ENCODE data around the gene DAP3. TPM values are rescaled to one million over a fixed set of nuclear protein-coding genes. Genes with fewer than 3 reads are reported as not detected.
A peak's percentile ranks its signal among the peaks of the same experiment; 100 is the strongest.
"Not testable (repeated sequence)": the region's sequence is repeated elsewhere in the genome, so short reads cannot be mapped to it uniquely, and the experiment has no call there.

Gene DAP3
- total and polyA plus RNA-seq, 9 of the 15 experiments (the other 6 are each of a cell fraction or from before 2014, with no cell fraction given): 155 to 484 (median 298) TPM

GRCh38 chr1:155712636-155713035 lies 23.7 kb downstream of the DAP3 start:
- intact Hi-C loops (cut with micrococcal nuclease); H3K9me3 ChIP-seq (replicated peaks; ENCODE audit: control insufficient read depth, insufficient read depth, low read depth, low read length); H3K27ac ChIP-seq (ENCODE audit: extremely low read depth, low read depth, low read length); H4K20me1 ChIP-seq (replicated peaks; ENCODE audit: control insufficient read depth, insufficient read depth, low read length); H3K27me3 ChIP-seq (ENCODE audit: control insufficient read depth in 2 of 2, insufficient read depth in 2 of 2, low read length in 2 of 2); in situ Hi-C loops (cut with MboI); H3K9ac ChIP-seq (ENCODE audit: insufficient read depth in 1 of 2, low read depth in 2 of 2, low read length in 2 of 2); H3K4me1 ChIP-seq (replicated peaks in 1 of 2; ENCODE audit: control insufficient read depth in 2 of 2, insufficient read depth in 2 of 2, low read length in 2 of 2); BruUV-seq (replicated peaks); H3K4me3 ChIP-seq; H3K4me2 ChIP-seq (ENCODE audit: insufficient read depth, low read length); H3K9me1 ChIP-seq (ENCODE audit: control insufficient read depth, insufficient read depth, low read length); H2AFZ ChIP-seq (ENCODE audit: low read depth, low read length); TF ChIP-seq TEAD4 (CRISPR knock-in tag; IDR thresholded peaks at IDR 0.05; ENCODE audit: borderline replicate concordance): not testable (repeated sequence)
- ChIA-PET CTCF (ENCODE audit: low intra/inter-chr PET ratio) (interaction anchor here (0.6 to 1.3 kb wide), 2 partner anchors 352 to 462 kb away, joined by 4 to 6 read pairs; no protein-coding TSS in a partner anchor), POLR2A (interaction anchor here (0.6 kb wide), 1 partner anchor 969 kb away, joined by 3 read pairs; no protein-coding TSS in a partner anchor)
- ATAC-seq (peak; percentile 75), DNase-seq (ENCODE audit: extremely low read depth in 1 of 4, low spot score in 3 of 4) (peak in 1 of 4 experiments; percentile 16), FAIRE-seq (peak; percentile 79)
- H3K79me2 ChIP-seq (ENCODE audit: control insufficient read depth, insufficient read depth, low read length): peaks cover 63% of the 10 kb centered on the region
- 92% methylated on average over 3 of the region's 3 CpGs for WGBS (ENCODE audit: insufficient coverage, low coverage, missing lambda C conversion rate)
- TF ChIP-seq RCOR1 (IDR thresholded peaks at IDR 0.05; ENCODE audit: borderline replicate concordance in 1 of 2, low read depth in 2 of 2, low read length in 2 of 2) (peak in 1 of 2 experiments; percentile 52; a peak in 1 of 4 replicates), ZNF384 (IDR thresholded peaks at IDR 0.05; ENCODE audit: low read depth, low read length) (peak; percentile 91), CTCF (IDR thresholded peaks at IDR 0.05 in 2 of 3, conservative IDR thresholded peaks at IDR 0.05 in 1 of 3; ENCODE audit: insufficient read depth in 2 of 3, low read depth in 1 of 3, low read length in 3 of 3) (peak in 2 of 3 experiments; percentile 31 to 52; a peak in 2 of 6 replicates), ZNF121 (CRISPR knock-in tag; conservative IDR thresholded peaks at IDR 0.05) (peak; percentile 78), TEAD4 (IDR thresholded peaks at IDR 0.05; ENCODE audit: low read length) (peak; percentile 19; the same call in 1 of the 2 replicates), RBM25 (IDR thresholded peaks at IDR 0.05; ENCODE audit: low read depth, low read length, severe bottlenecking) (peak; percentile 91)
- peaks cover 75% of the 10 kb centered on the region for H3K36me3 ChIP-seq (ENCODE audit: control insufficient read depth, insufficient read depth, low read length)
